ENCODE results near the gene MED20. TPM values are rescaled to one million over a fixed set of nuclear protein-coding genes. Genes with fewer than 3 reads are reported as not detected.

Gene MED20
- total and polyA plus RNA-seq, 2 of the 4 experiments (the other 2 are of a cell fraction): 24.8 to 38.2 TPM

DNA sequence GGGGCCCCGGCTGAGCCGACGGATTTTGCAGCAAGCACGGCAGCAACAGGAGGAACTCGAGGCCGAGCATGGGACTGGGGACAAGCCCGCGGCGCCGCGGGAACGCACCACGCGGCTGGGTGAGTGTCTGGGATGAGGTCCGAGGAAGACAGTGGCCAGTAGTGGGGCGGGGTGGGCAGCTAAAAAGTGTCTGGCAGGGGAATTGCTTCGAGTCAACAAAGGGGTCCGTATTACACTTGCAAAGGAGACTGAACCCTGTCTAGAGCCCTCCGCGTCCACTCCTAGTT lies 716 bp upstream of the MED20 start:
- Histone ChIP-seq H4K5ac (ENCODE audit: low read depth, low read length) (peak overlapping the region; percentile 46; the same call in 1 of the 2 replicates), H3K79me1 (ENCODE audit: low read depth in 1 of 2, low read length in 2 of 2) (peaks cover 16 to 64% of the 10 kb centered on the region in 2 experiments), H3K23ac (ENCODE audit: low read depth, low read length) (peak overlapping the region; percentile 82), H3K27ac (ENCODE audit: insufficient read depth, low read length) (peak overlapping the region; percentile 76), H3K14ac (replicated peaks; ENCODE audit: low read depth, low read length) (peak overlapping the region; percentile 51; the same call in 1 of the 2 replicates), H3K9me3 (ENCODE audit: control insufficient read depth, insufficient read depth, low read length) (no peaks in the 10 kb centered on the region), H3K4me1 (ENCODE audit: control insufficient read depth, insufficient read depth, low read length) (peaks cover 10% of the 10 kb centered on the region), H3K9ac (ENCODE audit: low read depth, low read length) (peak overlapping the region; percentile 74), H3K18ac (ENCODE audit: low read depth, low read length) (no peak overlapping the region), H2BK5ac (ENCODE audit: low read depth, low read length, poor library complexity, severe bottlenecking) (peak overlapping the region; percentile 64), H3K9me1 (ENCODE audit: insufficient read depth, low read length) (peaks cover 15% of the 10 kb centered on the region), H2BK15ac (ENCODE audit: low read depth, low read length) (0 out of 3 replicates have a peak overlapping the region, but pooled peaks have one; percentile 4), H3K4ac (ENCODE audit: low read depth, low read length) (peak overlapping the region; percentile 78), H4K20me1 (ENCODE audit: insufficient read depth, low read length) (peaks cover 11% of the 10 kb centered on the region), H3K36me3 (ENCODE audit: control insufficient read depth, insufficient read depth, low read length) (0 out of 2 replicates have a peak, but pooled peaks cover 5% of the 10 kb centered on the region), H2AFZ (replicated peaks; ENCODE audit: low read length, poor library complexity) (peak overlapping the region; percentile 99), H3K56ac (ENCODE audit: extremely low read depth, insufficient read depth, low read length) (peak overlapping the region; percentile 68), H4K91ac (ENCODE audit: insufficient read depth, low read depth, low read length) (peak overlapping the region; percentile 55), H3K27me3 (ENCODE audit: control insufficient read depth, insufficient read depth, low read length) (no peaks in the 10 kb centered on the region), H2AK5ac (ENCODE audit: low read depth, low read length) (peak overlapping the region; percentile 67), H2AK9ac (replicated peaks; ENCODE audit: low read depth, low read length, poor library complexity) (peak overlapping the region; percentile 100), H3K4me2 (ENCODE audit: low read depth, low read length) (peak overlapping the region; percentile 80), H3K4me3 (ENCODE audit: insufficient read depth, low read depth, low read length) (peak overlapping the region; percentile 93), H4K8ac (ENCODE audit: low read depth in 2 of 2, low read length in 2 of 2) (peak overlapping the region; percentile 74 to 98; a peak in 3 of 4 replicates), H2BK20ac (ENCODE audit: low read depth, low read length) (no peak overlapping the region), H2BK120ac (ENCODE audit: low read depth, low read length) (peak overlapping the region; percentile 28)
- ATAC-seq (ENCODE audit: low read depth) (peak; percentile 9), DNase-seq (no peak)
- intact Hi-C loops (cut with micrococcal nuclease) (loop anchor here (2.0 to 5.0 kb wide), 3 partner anchors 75 to 135 kb away; partner anchors contain the start of gene TOMM6), dilution Hi-C loops (cut with HindIII; ENCODE audit: low sequenced_read_pairs, unreplicated experiment) (loop anchor here (10.0 kb wide), 1 partner anchor 123 kb away; no protein-coding TSS in a partner anchor), in situ Hi-C loops (cut with MboI; ENCODE audit: low sequenced_read_pairs) (no loop called here)
- BruUV-seq (replicated peaks): no TSS peak
- CTCF ChIA-PET: interaction anchor here (0.9 to 1.5 kb wide), 6 partner anchors 17 to 134 kb away, joined by 3 to 6 read pairs (median 4); partner anchors contain the start of gene TOMM6
- POLR2A ChIA-PET (ENCODE audit: unreplicated experiment): no interaction called here
- TF ChIP-seq, protein P1, sequence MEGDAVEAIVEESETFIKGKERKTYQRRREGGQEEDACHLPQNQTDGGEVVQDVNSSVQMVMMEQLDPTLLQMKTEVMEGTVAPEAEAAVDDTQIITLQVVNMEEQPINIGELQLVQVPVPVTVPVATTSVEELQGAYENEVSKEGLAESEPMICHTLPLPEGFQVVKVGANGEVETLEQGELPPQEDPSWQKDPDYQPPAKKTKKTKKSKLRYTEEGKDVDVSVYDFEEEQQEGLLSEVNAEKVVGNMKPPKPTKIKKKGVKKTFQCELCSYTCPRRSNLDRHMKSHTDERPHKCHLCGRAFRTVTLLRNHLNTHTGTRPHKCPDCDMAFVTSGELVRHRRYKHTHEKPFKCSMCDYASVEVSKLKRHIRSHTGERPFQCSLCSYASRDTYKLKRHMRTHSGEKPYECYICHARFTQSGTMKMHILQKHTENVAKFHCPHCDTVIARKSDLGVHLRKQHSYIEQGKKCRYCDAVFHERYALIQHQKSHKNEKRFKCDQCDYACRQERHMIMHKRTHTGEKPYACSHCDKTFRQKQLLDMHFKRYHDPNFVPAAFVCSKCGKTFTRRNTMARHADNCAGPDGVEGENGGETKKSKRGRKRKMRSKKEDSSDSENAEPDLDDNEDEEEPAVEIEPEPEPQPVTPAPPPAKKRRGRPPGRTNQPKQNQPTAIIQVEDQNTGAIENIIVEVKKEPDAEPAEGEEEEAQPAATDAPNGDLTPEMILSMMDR (conservative IDR thresholded peaks at IDR 0.05; ENCODE audit: low read depth, low read length): no peak
- no peak for TF ChIP-seq MAZ (IDR thresholded peaks at IDR 0.05; ENCODE audit: borderline replicate concordance, low read depth, low read length)
- TF ChIP-seq, protein P2, sequence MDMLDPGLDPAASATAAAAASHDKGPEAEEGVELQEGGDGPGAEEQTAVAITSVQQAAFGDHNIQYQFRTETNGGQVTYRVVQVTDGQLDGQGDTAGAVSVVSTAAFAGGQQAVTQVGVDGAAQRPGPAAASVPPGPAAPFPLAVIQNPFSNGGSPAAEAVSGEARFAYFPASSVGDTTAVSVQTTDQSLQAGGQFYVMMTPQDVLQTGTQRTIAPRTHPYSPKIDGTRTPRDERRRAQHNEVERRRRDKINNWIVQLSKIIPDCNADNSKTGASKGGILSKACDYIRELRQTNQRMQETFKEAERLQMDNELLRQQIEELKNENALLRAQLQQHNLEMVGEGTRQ (IDR thresholded peaks at IDR 0.05; ENCODE audit: low read depth, low read length): no peak
- TF ChIP-seq RCOR1 (IDR thresholded peaks at IDR 0.05; ENCODE audit: insufficient replicate concordance, low read length): no peak
- TF ChIP-seq, protein P3, sequence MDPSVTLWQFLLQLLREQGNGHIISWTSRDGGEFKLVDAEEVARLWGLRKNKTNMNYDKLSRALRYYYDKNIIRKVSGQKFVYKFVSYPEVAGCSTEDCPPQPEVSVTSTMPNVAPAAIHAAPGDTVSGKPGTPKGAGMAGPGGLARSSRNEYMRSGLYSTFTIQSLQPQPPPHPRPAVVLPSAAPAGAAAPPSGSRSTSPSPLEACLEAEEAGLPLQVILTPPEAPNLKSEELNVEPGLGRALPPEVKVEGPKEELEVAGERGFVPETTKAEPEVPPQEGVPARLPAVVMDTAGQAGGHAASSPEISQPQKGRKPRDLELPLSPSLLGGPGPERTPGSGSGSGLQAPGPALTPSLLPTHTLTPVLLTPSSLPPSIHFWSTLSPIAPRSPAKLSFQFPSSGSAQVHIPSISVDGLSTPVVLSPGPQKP (IDR thresholded peaks at IDR 0.05; ENCODE audit: borderline replicate concordance, low read depth, low read length): no peak
- no peak for TF ChIP-seq SMC3 (IDR thresholded peaks at IDR 0.05; ENCODE audit: low read depth, low read length)
- no peak for TF ChIP-seq RAD21 (IDR thresholded peaks at IDR 0.05; ENCODE audit: low read length)
- TF ChIP-seq FOS (IDR thresholded peaks at IDR 0.05; ENCODE audit: low read depth, low read length): no peak
- TF ChIP-seq BHLHE40 (IDR thresholded peaks at IDR 0.05; ENCODE audit: low read depth, low read length): no peak
- no peak for TF ChIP-seq MAFK (IDR thresholded peaks at IDR 0.05; ENCODE audit: low read depth, low read length)
- TF ChIP-seq MXI1 (IDR thresholded peaks at IDR 0.05; ENCODE audit: borderline replicate concordance, low read depth, low read length): no peak; the same call in 1 of the 2 replicates
- no peak for TF ChIP-seq NFE2L2 (IDR thresholded peaks at IDR 0.05; ENCODE audit: low read depth, low read length)
- WGBS, 2 experiments (ENCODE audit: extremely low coverage in 2 of 2, insufficient read length in 1 of 2): 0% methylated on average over 18 of the region's 20 CpGs; no CpG with 5 or more reads in 1 of the 2 experiments
